Keratinocyte (primary cell): ENCODE measurements around the gene ZNF438. TPM values are rescaled to one million over a fixed set of nuclear protein-coding genes. Genes with fewer than 3 reads are reported as not detected.

ENCODE experiments used
- DNase-seq: peaks from one replicate; pipeline ENCODE4 v3.0.0-alpha.2; 2011; ENCODE audit warnings: low read depth, missing footprints, low spot score
- FAIRE-seq: peaks from 2 replicates; lab custom pipeline; 2011; peaks lifted over from hg19 to GRCh38; lab: Jason Lieb, UNC
- H2AFZ ChIP-seq: 2 replicates; pipeline ENCODE4 v1.6.0; 2012; ENCODE audit warnings: low read length, control low read depth, inconsistent platforms; ENCODE audit not compliant: control insufficient read depth
- H3K27ac ChIP-seq: 2 replicates; pipeline ENCODE4 v1.5.1; 2011; ENCODE audit warnings: low read length; ENCODE audit not compliant: control insufficient read depth, insufficient read depth
- H3K27me3 ChIP-seq: 3 replicates; pipeline ENCODE4 v1.6.0; 2011; ENCODE audit warnings: low read length; ENCODE audit not compliant: control insufficient read depth, insufficient read depth; ENCODE audit errors: extremely low read depth
- H3K36me3 ChIP-seq, 2 experiments: 2 replicates in 1 of 2; 3 replicates in 1 of 2; pipeline ENCODE4 v1.5.1; 2011; ENCODE audit warnings: low read length in 2 of 2, mild to moderate bottlenecking in 1 of 2; ENCODE audit not compliant: control insufficient read depth in 2 of 2, insufficient read depth in 2 of 2; ENCODE audit errors: extremely low read depth in 1 of 2
- H3K4me1 ChIP-seq: 3 replicates; pipeline ENCODE4 v1.5.1; 2011; ENCODE audit warnings: low read length; ENCODE audit not compliant: control insufficient read depth, insufficient read depth; ENCODE audit errors: extremely low read depth
- H3K4me2 ChIP-seq: 3 replicates; pipeline ENCODE4 v1.6.0; 2011; ENCODE audit warnings: low read depth, low read length; ENCODE audit not compliant: control insufficient read depth, insufficient read depth; ENCODE audit errors: extremely low read depth
- H3K4me3 ChIP-seq, 3 experiments: fragments of 200-600 bp in 1 of 3; sonication (generic) in 1 of 3; 2 replicates in 2 of 3; 3 replicates in 1 of 3; pipeline ENCODE4 v1.5.1; 2011 to 2016; ENCODE audit warnings: low read length in 3 of 3, mild to moderate bottlenecking in 3 of 3, control low read depth in 2 of 3, inconsistent platforms in 1 of 3, low read depth in 1 of 3, mixed read lengths in 1 of 3, mixed run types in 1 of 3, moderate library complexity in 1 of 3; ENCODE audit not compliant: control insufficient read depth in 2 of 3, insufficient read depth in 2 of 3; ENCODE audit errors: extremely low read depth in 1 of 3
- H3K79me2 ChIP-seq: 2 replicates; pipeline ENCODE4 v1.6.0; 2012; ENCODE audit warnings: low read length; ENCODE audit not compliant: control insufficient read depth, insufficient read depth
- H3K9ac ChIP-seq: 3 replicates; pipeline ENCODE4 v1.6.0; 2011; ENCODE audit warnings: low read length; ENCODE audit not compliant: control insufficient read depth, insufficient read depth; ENCODE audit errors: extremely low read depth
- H3K9me1 ChIP-seq: 3 replicates; pipeline ENCODE4 v1.6.0; 2011; ENCODE audit warnings: low read length; ENCODE audit not compliant: control insufficient read depth, insufficient read depth; ENCODE audit errors: extremely low read depth
- H3K9me3 ChIP-seq: 2 replicates; pipeline ENCODE4 v1.5.1; 2012; ENCODE audit warnings: low read depth, low read length; ENCODE audit not compliant: control insufficient read depth
- H4K20me1 ChIP-seq: 3 replicates; pipeline ENCODE4 v1.6.0; 2011; ENCODE audit warnings: low read length; ENCODE audit not compliant: control insufficient read depth, insufficient read depth; ENCODE audit errors: extremely low read depth
- CTCF ChIP-seq, 3 experiments: IDR thresholded peaks in 1 of 3; conservative IDR thresholded peaks in 1 of 3; optimal IDR thresholded peaks in 1 of 3; 2 replicates in 2 of 3; 3 replicates in 1 of 3; pipeline versions ENCODE3 to v1.5.1; 2011; ENCODE audit warnings: low read length in 3 of 3, mild to moderate bottlenecking in 3 of 3, moderate library complexity in 2 of 3, control low read depth in 1 of 3, inconsistent platforms in 1 of 3; ENCODE audit not compliant: insufficient read depth in 2 of 3; ENCODE audit errors: extremely low read depth in 1 of 3
- EZH2 ChIP-seq: IDR thresholded peaks from one replicate; pipeline ENCODE4 v1.6.1; 2012; ENCODE audit warnings: inconsistent platforms, mild to moderate bottlenecking, low read length, moderate library complexity
- dilution Hi-C: fragments of 300-500 bp; cut with MboI; formaldehyde crosslinking; loops from one replicate; pipeline ENCODE4 v1.7.0; 2020; ENCODE audit warnings: low sequenced_read_pairs; ENCODE audit not compliant: extremely low pct_ligation_motif_present
- polyA plus RNA-seq, 5 experiments: library from polyadenylated mRNA; depleted of rRNA in 3 of 5; stranded (reverse) in 3 of 5; stranded (forward) in 1 of 5; unstranded in 1 of 5; fragments of >200 nt; gene quantifications; 1 replicate in 1 of 5; 2 replicates in 3 of 5; 3 replicates in 1 of 5; pipeline versions ENCODE4 v1.2.1 to v1.2.3, GENCODE V29; 2011 to 2012; ENCODE audit warnings: missing spikeins in 2 of 5, low read depth in 1 of 5, low replicate concordance in 1 of 5

Gene ZNF438
- polyA plus RNA-seq, 1 donor (not counting 4 experiments of a cell fraction or from before 2014, with no cell fraction given): 2.8 TPM

- no peaks in the 10 kb centered on the region for H4K20me1 ChIP-seq
- no peaks in the 10 kb centered on the region for H3K4me1 ChIP-seq
- H3K9me3 ChIP-seq: no peaks in the 10 kb centered on the region
- DNase-seq: no peak
- H3K9me1 ChIP-seq: no peaks in the 10 kb centered on the region
- peaks cover 5% of the 10 kb centered on the region for H3K27me3 ChIP-seq
- H2AFZ ChIP-seq: no peak overlapping the region
- TF ChIP-seq CTCF (optimal IDR thresholded peaks at IDR 0.05 in 1 of 3, IDR thresholded peaks at IDR 0.05 in 1 of 3, conservative IDR thresholded peaks at IDR 0.05 in 1 of 3; ENCODE audit: extremely low read depth in 1 of 3, insufficient read depth in 2 of 3, low read length in 3 of 3): no peak
- TF ChIP-seq EZH2: no peak
- no peaks in the 10 kb centered on the region for H3K36me3 ChIP-seq
- H3K4me2 ChIP-seq: no peak overlapping the region
- H3K79me2 ChIP-seq: no peaks in the 10 kb centered on the region
- H3K27ac ChIP-seq: no peak overlapping the region
- no peak for FAIRE-seq
- H3K4me3 ChIP-seq: no peak overlapping the region
- dilution Hi-C loops: no loop called here
- H3K9ac ChIP-seq: no peak overlapping the region
Measured at GRCh38 chr10:30826679-30827078, 205.0 kb downstream of the ZNF438 start.

GRCh38 chr10:30825495-30825894 lies 206.2 kb downstream of the ZNF438 start:
- H3K4me3 ChIP-seq: no peak overlapping the region
- no peaks in the 10 kb centered on the region for H3K36me3 ChIP-seq
- no peaks in the 10 kb centered on the region for H3K4me1 ChIP-seq
- DNase-seq: no peak
- H4K20me1 ChIP-seq: no peaks in the 10 kb centered on the region
- H3K27me3 ChIP-seq: peaks cover 8% of the 10 kb centered on the region
- H3K9me1 ChIP-seq: no peaks in the 10 kb centered on the region
- no peak overlapping the region for H3K4me2 ChIP-seq
- dilution Hi-C loops: no loop called here
- H3K79me2 ChIP-seq: no peaks in the 10 kb centered on the region
- H3K27ac ChIP-seq: no peak overlapping the region
- no peak for FAIRE-seq
- H3K9ac ChIP-seq: no peak overlapping the region
- H2AFZ ChIP-seq: no peak overlapping the region
- H3K9me3 ChIP-seq: no peaks in the 10 kb centered on the region
- TF ChIP-seq EZH2 (no peak), CTCF (optimal IDR thresholded peaks at IDR 0.05 in 1 of 3, IDR thresholded peaks at IDR 0.05 in 1 of 3, conservative IDR thresholded peaks at IDR 0.05 in 1 of 3; ENCODE audit: extremely low read depth in 1 of 3, insufficient read depth in 2 of 3, low read length in 3 of 3) (no peak)
